Measurements from ENCODE around the gene GBE1.

Gene GBE1

GRCh38 chr3:81760924-81761903, at the start of gene GBE1:
GBE1 (minus strand) TSS chr3:81761645; CDS start chr3:81761517, 128 bp downstream.
- peak within 1 kb of the TSS; percentile 65 for H3K4me3 ChIP-seq (ENCODE audit: control insufficient read depth, low read depth, low read length)
- DNase-seq (ENCODE audit: low read depth), result peak; percentile 94
- TF ChIP-seq CTCF (IDR thresholded peaks at IDR 0.05; ENCODE audit: control insufficient read depth, insufficient read depth, low read depth, low read length, missing control alignments), result peak; percentile 47

- no peak for DNase-seq (ENCODE audit: low read depth)
- H3K4me3 ChIP-seq (ENCODE audit: control insufficient read depth, low read depth, low read length), result no peak overlapping the region
- no peak for TF ChIP-seq CTCF (IDR thresholded peaks at IDR 0.05; ENCODE audit: control insufficient read depth, insufficient read depth, low read depth, low read length, missing control alignments)
These were observed 47.5 kb upstream of the GBE1 start for GRCh38 chr3:81808900-81809299.

- no peak overlapping the region for H3K4me3 ChIP-seq (ENCODE audit: control insufficient read depth, low read depth, low read length)
- no peak for TF ChIP-seq CTCF (IDR thresholded peaks at IDR 0.05; ENCODE audit: control insufficient read depth, insufficient read depth, low read depth, low read length, missing control alignments)
- no peak for DNase-seq (ENCODE audit: low read depth)
These were observed 38.0 kb upstream of the GBE1 start for GRCh38 chr3:81799403-81799802.

- H3K4me3 ChIP-seq (ENCODE audit: control insufficient read depth, low read depth, low read length), result no peak overlapping the region
- no peak for TF ChIP-seq CTCF (IDR thresholded peaks at IDR 0.05; ENCODE audit: control insufficient read depth, insufficient read depth, low read depth, low read length, missing control alignments)
- no peak for DNase-seq (ENCODE audit: low read depth)
These were observed 32.0 kb upstream of the GBE1 start for GRCh38 chr3:81793410-81793809.

- H3K4me3 ChIP-seq (ENCODE audit: control insufficient read depth, low read depth, low read length), result no peak overlapping the region
- no peak for DNase-seq (ENCODE audit: low read depth)
- TF ChIP-seq CTCF (IDR thresholded peaks at IDR 0.05; ENCODE audit: control insufficient read depth, insufficient read depth, low read depth, low read length, missing control alignments), result no peak
These were observed 28.7 kb upstream of the GBE1 start for GRCh38 chr3:81790117-81790516.

GRCh38 chr3:81789691-81790090, 28.2 kb upstream of the GBE1 start:
- no peak for DNase-seq (ENCODE audit: low read depth)
- no peak for TF ChIP-seq CTCF (IDR thresholded peaks at IDR 0.05; ENCODE audit: control insufficient read depth, insufficient read depth, low read depth, low read length, missing control alignments)

More at GRCh38 chr3:81789691-81790090, 28.2 kb upstream of the GBE1 start:
- H3K4me3 ChIP-seq (ENCODE audit: control insufficient read depth, low read depth, low read length), result no peak overlapping the region

Data from AG09309 (cell line).